Tibial nerve (tissue), 3 donors: ENCODE data around the gene ABHD13.

Experiments
- POLR2A ChIP-seq, 2 donors: fragments of 450-650 bp; IDR thresholded peaks; one replicate each; pipeline ENCODE4 v1.6.1; 2017; ENCODE audit warnings: antibody characterized with exemption in 2 of 2, mild to moderate bottlenecking in 2 of 2, moderate library complexity in 2 of 2
- TF ChIP-seq, protein P1 (sequence below), 5 experiments: fragments of 200-600 bp in 3 of 5; fragments of 450-650 bp in 2 of 5; sonication (generic) in 3 of 5; IDR thresholded peaks; one replicate each; pipeline ENCODE4 v1.5.1; 2016 to 2019; ENCODE audit warnings: antibody characterized with exemption in 5 of 5, mild to moderate bottlenecking in 3 of 5, moderate library complexity in 2 of 5

DNA sequence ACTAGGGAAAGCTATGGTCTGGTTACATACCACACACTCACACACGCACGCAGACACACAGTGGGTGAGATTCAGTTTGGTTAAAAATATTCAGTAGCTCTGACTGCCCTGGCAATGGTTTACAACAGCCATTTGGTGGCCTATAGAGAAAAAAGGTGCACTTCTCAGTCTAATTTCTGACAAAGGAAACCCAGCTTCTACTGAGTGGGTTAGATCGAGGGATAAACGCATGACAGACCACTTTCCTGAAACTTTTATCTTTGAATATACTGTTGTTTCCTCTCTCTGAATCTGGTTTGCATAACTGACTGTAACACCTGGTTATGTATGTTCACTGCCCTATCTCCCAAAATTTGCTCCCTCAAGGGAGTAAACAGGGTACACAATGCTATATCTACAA, 5.3 kb upstream of the ABHD13 start:
- TF ChIP-seq, protein P1, sequence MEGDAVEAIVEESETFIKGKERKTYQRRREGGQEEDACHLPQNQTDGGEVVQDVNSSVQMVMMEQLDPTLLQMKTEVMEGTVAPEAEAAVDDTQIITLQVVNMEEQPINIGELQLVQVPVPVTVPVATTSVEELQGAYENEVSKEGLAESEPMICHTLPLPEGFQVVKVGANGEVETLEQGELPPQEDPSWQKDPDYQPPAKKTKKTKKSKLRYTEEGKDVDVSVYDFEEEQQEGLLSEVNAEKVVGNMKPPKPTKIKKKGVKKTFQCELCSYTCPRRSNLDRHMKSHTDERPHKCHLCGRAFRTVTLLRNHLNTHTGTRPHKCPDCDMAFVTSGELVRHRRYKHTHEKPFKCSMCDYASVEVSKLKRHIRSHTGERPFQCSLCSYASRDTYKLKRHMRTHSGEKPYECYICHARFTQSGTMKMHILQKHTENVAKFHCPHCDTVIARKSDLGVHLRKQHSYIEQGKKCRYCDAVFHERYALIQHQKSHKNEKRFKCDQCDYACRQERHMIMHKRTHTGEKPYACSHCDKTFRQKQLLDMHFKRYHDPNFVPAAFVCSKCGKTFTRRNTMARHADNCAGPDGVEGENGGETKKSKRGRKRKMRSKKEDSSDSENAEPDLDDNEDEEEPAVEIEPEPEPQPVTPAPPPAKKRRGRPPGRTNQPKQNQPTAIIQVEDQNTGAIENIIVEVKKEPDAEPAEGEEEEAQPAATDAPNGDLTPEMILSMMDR (IDR thresholded peaks at IDR 0.05), result no peak
- TF ChIP-seq POLR2A (IDR thresholded peaks at IDR 0.05), result no peak
